KG1 (cell line): Measurements from ENCODE around the gene HIGD1A.
A peak's percentile ranks its signal among the peaks of the same experiment; 100 is the strongest.

Source experiments
- DNase-seq: peaks from one replicate; lab custom pipeline; 2025; lab: John Stamatoyannopoulos, UW

Gene HIGD1A

GRCh38 chr3:42799376-42799775 is 4.9 kb downstream of the HIGD1A start:
- DNase-seq, result no peak

GRCh38 chr3:42796332-42796885 is 7.9 kb downstream of the HIGD1A start:
- DNase-seq, result no peak

- DNase-seq, result no peak
Observed at GRCh38 chr3:42795621-42796181, 8.6 kb downstream of the HIGD1A start.

GRCh38 chr3:42790714-42791229 is 13.5 kb downstream of the HIGD1A start:
- DNase-seq, result no peak

- DNase-seq, result no peak
Observed at GRCh38 chr3:42786631-42787030, 17.7 kb downstream of the HIGD1A start.

- no peak for DNase-seq
Observed at GRCh38 chr3:42786212-42786611, 18.1 kb downstream of the HIGD1A start.

GRCh38 chr3:42780892-42781700 is 23.2 kb downstream of the HIGD1A start:
- no peak for DNase-seq

- no peak for DNase-seq
Observed at GRCh38 chr3:42780398-42780797, 23.9 kb downstream of the HIGD1A start.

GRCh38 chr3:42778644-42779043 is 25.6 kb downstream of the HIGD1A start:
- no peak for DNase-seq

- no peak for DNase-seq
Observed at GRCh38 chr3:42773409-42773751, 30.9 kb downstream of the HIGD1A start.

- DNase-seq, result peak; percentile 90
Observed at GRCh38 chr3:42772670-42773408, 31.5 kb downstream of the HIGD1A start, which contains the start of gene CCDC13. TSS of gene CCDC13 (minus strand) at chr3:42773253. CDS start at chr3:42758345, 14,908 bp downstream.

- DNase-seq, result no peak
Observed at GRCh38 chr3:42771271-42771670, 33.0 kb downstream of the HIGD1A start.

- DNase-seq, result no peak
Observed at GRCh38 chr3:42769477-42770131, 34.7 kb downstream of the HIGD1A start.

GRCh38 chr3:42764561-42765295 is 39.6 kb downstream of the HIGD1A start:
- DNase-seq, result no peak

- no peak for DNase-seq
Observed at GRCh38 chr3:42764115-42764514, 40.2 kb downstream of the HIGD1A start.

GRCh38 chr3:42763021-42763420 is 41.3 kb downstream of the HIGD1A start:
- no peak for DNase-seq

GRCh38 chr3:42762046-42762724 is 42.1 kb downstream of the HIGD1A start:
- peak; percentile 17 for DNase-seq

GRCh38 chr3:42758126-42758525 is 46.2 kb downstream of the HIGD1A start:
- DNase-seq, result no peak

- DNase-seq, result no peak
Observed at GRCh38 chr3:42756681-42757213, 47.5 kb downstream of the HIGD1A start.
